HFF-Myc (cell line): ENCODE measurements around the gene UTP14A.

Source experiments
- DNase-seq: peaks from one replicate; pipeline ENCODE4 v3.0.0-alpha.2; 2011; ENCODE audit warnings: low read depth; ENCODE audit errors: extremely low read depth
- H3K4me3 ChIP-seq: replicated peaks from 2 replicates; pipeline ENCODE4 v1.5.1; 2011; ENCODE audit warnings: low read depth, mild to moderate bottlenecking, control low read depth, low read length
- CTCF ChIP-seq: IDR thresholded peaks from 2 replicates; pipeline ENCODE4 v1.5.1; 2012; ENCODE audit warnings: mild to moderate bottlenecking, low read depth, low read length, control low read depth; ENCODE audit errors: missing control alignments

The UTP14A gene

GRCh38 chrX:129968968-129969367 lies 63.0 kb downstream of the UTP14A start:
- DNase-seq: no peak
- H3K4me3 ChIP-seq: no peak overlapping the region
- TF ChIP-seq CTCF: no peak

GRCh38 chrX:129976441-129976840 lies 70.5 kb downstream of the UTP14A start:
- DNase-seq: no peak
- TF ChIP-seq CTCF: no peak
- no peak overlapping the region for H3K4me3 ChIP-seq
